Inflammatory macrophage (primary cell): Measurements from ENCODE around the gene NGRN.

ENCODE experiments used
- DNase-seq, 2 donors: peaks; one replicate each; pipeline ENCODE4 v3.0.0-alpha.2; 2020 to 2022

Gene NGRN

GRCh38 chr15:90320062-90320884 is 54.8 kb downstream of the NGRN start:
- peak; percentile 87 to 88 for DNase-seq

DNA sequence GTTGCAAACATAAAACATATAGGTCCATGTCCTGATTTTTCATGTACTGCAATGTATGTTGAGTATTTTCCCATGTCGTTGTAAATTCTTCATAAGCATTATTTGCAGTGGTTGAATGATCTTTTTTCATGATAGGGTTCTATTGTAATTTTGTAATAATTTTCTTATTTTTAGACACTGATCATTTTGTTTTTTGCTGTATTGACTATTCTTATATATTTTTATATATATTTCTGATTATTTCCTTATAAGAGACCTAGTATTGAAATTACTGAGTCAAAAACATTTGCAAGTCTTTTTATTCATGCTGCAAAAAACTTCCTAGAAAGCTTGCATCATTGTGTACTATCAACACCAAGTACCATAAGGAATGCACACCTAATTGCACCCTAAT is 55.4 kb downstream of the NGRN start:
- no peak for DNase-seq
